Prostate gland (tissue), 2 donors: ENCODE measurements around the gene RTN4RL2. TPM values are rescaled to one million over a fixed set of nuclear protein-coding genes. Genes with fewer than 3 reads are reported as not detected.

Experiments used
- DNase-seq: peaks from one replicate; pipeline ENCODE4 v3.0.0-alpha.2; 2019; ENCODE audit warnings: low spot score
- H3K27ac ChIP-seq, 2 donors: fragments of 200-600 bp; sonication (generic); 2 replicates each; pipeline ENCODE4 v1.5.1; 2017 to 2019
- H3K27me3 ChIP-seq: fragments of 200-600 bp; sonication (generic); replicated peaks from 2 replicates; pipeline ENCODE4 v1.5.1; 2019; ENCODE audit not compliant: insufficient read depth
- H3K36me3 ChIP-seq, 2 donors: fragments of 200-600 bp; sonication (generic); 1 replicate in 1 of 2; 2 replicates in 1 of 2; pipeline versions ENCODE4 v1.5.1 to v1.8.1; 2017 to 2019
- H3K4me1 ChIP-seq: fragments of 200-600 bp; sonication (generic); replicated peaks from 2 replicates; pipeline ENCODE4 v1.5.1; 2019
- H3K4me3 ChIP-seq, 2 donors: fragments of 200-600 bp; sonication (generic); 2 replicates each; pipeline ENCODE4 v1.5.1; 2017 to 2019
- H3K9me3 ChIP-seq: fragments of 200-600 bp; sonication (generic); 2 replicates; pipeline ENCODE4 v1.5.1; 2017
- POLR2A ChIP-seq: fragments of 450-650 bp; IDR thresholded peaks from one replicate; pipeline ENCODE4 v1.6.1; 2016; ENCODE audit warnings: antibody characterized with exemption, mild to moderate bottlenecking
- POLR2AphosphoS5 ChIP-seq: sonication (generic); formaldehyde crosslinking; IDR thresholded peaks from one replicate; pipeline ENCODE4 v1.6.1; 2017; ENCODE audit warnings: antibody characterized with exemption
- WGBS: methylation state at CpG from one replicate; pipeline ENCODE4 v1.1.5; 2018; 5-methylcytosine and 5-hydroxymethylcytosine counted together
- intact Hi-C: fragments of 100-400 bp; cut with DNase I; formaldehyde crosslinking; loops from one replicate; pipeline ENCODE4 v1.14.2; 2022
- total RNA-seq, 2 donors: library from RNA; depleted of rRNA; stranded (reverse); fragments of >200 nt; gene quantifications; one replicate each; pipeline ENCODE4 v1.1.0, GENCODE V29; 2016
- TF ChIP-seq, protein P1 (sequence below), 4 experiments: fragments of 200-600 bp in 2 of 4; fragments of 450-650 bp in 2 of 4; sonication (generic) in 2 of 4; IDR thresholded peaks; 1 replicate in 3 of 4; 2 replicates in 1 of 4; pipeline ENCODE4 v1.5.1; 2016 to 2019; ENCODE audit warnings: antibody characterized with exemption in 4 of 4, mild to moderate bottlenecking in 2 of 4, moderate library complexity in 2 of 4

Gene RTN4RL2
- total RNA-seq, 2 donors from 2014 or later = 0.51 to 2.0 TPM

DNA sequence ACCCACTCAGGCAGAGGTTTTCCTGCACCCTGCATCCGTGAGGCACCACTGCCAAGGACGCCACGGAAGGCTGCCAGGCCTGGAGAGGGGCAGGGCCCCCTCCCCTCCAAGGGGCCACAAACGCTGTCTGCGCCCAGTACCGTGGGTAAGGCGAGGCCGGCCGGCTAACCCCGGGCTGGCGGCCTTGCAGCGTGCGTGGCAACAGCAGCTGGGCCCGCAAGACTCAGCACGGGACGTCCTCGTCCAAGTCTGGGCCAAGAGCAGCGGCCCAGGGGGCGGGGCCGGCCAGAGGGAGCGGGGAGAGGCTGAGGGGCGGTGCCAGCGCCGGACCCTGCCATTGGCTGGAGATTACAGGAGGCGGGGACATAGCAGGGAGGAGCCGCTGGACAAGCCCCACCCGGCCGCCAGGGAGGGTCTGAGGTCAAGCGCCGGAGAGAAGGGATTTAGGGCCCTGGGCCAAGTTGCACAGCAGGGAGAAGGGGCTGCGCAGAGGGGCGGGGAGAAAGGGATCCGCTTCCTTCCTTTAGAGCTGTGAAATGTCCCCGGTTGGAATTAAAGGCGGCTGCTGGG lies 39.2 kb downstream of the RTN4RL2 start:
- Histone ChIP-seq H3K9me3 (no peaks in the 10 kb centered on the region), H3K36me3 (no peaks in the 10 kb centered on the region), H3K4me3 (peak overlapping the region; percentile 13 to 24), H3K4me1 (peaks cover 14% of the 10 kb centered on the region), H3K27me3 (no peaks in the 10 kb centered on the region), H3K27ac (peak overlapping the region; percentile 74 to 86)
- DNase-seq = peak; percentile 94
- intact Hi-C loops = loop anchor here (10.0 kb wide), 1 partner anchor 145 kb away; the partner anchor contains the start of gene YPEL4
- 2% methylated on average over 31 of the region's 35 CpGs for WGBS
- TF ChIP-seq, protein P1, sequence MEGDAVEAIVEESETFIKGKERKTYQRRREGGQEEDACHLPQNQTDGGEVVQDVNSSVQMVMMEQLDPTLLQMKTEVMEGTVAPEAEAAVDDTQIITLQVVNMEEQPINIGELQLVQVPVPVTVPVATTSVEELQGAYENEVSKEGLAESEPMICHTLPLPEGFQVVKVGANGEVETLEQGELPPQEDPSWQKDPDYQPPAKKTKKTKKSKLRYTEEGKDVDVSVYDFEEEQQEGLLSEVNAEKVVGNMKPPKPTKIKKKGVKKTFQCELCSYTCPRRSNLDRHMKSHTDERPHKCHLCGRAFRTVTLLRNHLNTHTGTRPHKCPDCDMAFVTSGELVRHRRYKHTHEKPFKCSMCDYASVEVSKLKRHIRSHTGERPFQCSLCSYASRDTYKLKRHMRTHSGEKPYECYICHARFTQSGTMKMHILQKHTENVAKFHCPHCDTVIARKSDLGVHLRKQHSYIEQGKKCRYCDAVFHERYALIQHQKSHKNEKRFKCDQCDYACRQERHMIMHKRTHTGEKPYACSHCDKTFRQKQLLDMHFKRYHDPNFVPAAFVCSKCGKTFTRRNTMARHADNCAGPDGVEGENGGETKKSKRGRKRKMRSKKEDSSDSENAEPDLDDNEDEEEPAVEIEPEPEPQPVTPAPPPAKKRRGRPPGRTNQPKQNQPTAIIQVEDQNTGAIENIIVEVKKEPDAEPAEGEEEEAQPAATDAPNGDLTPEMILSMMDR (IDR thresholded peaks at IDR 0.05) = peak in 1 of 4 experiments; percentile 30
- TF ChIP-seq POLR2AphosphoS5 (peak; percentile 90), POLR2A (peak; percentile 38)

DNA sequence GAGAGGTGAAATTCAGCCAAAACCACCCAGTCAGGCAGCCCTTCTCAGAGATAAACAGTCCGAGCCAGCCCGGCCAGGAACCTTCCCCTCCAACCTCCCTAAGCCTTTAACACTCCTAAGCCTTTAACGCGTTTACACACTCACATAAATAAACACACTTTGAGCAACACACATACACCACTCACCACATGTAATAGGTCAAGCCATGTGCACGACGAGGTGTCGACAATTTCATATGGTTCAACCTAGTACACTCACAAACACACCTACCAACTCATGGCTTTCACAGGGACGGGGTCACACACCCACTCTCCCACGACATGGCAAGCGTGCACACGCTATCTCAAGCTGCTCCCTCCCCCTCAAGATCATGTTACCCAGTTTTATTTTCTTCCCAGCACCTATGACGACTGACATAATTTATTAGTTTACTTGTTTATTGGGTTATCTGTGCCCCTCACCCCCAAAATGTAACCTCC lies 39.7 kb downstream of the RTN4RL2 start:
- no peaks in the 10 kb centered on the region for H3K27me3 ChIP-seq

DNA sequence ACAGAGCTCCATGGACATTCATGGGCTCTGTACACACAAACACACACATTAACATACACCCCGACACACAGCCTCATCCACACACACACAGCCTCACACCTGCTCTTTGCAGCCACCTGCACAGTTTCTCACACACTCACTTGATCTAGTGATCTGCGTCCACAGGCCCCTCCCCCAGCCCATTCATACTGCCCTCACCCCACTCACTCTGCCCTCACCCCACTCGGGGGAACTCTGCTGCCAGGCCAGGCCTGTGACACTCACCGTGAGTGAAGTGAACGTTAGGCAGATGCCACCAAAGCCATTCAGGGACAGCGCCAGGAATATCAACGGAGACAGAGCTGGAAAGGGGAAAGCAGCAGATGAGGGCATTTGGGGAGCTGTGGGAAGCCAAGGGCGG lies 40.2 kb downstream of the RTN4RL2 start:
- Histone ChIP-seq H3K4me3 (no peak overlapping the region), H3K36me3 (no peaks in the 10 kb centered on the region), H3K27me3 (no peaks in the 10 kb centered on the region), H3K27ac (peak overlapping the region; percentile 74 to 86), H3K4me1 (peaks cover 14% of the 10 kb centered on the region), H3K9me3 (no peaks in the 10 kb centered on the region)
- TF ChIP-seq POLR2AphosphoS5 (no peak), POLR2A (no peak)
- TF ChIP-seq, protein P1 (IDR thresholded peaks at IDR 0.05) = no peak
- WGBS = 83% methylated on average over 8 of the region's 8 CpGs
- no peak for DNase-seq
- intact Hi-C loops = no loop called here

More for the DNA sequence above, 39.7 kb downstream of the RTN4RL2 start:
- TF ChIP-seq, protein P1 (IDR thresholded peaks at IDR 0.05) = no peak
- TF ChIP-seq POLR2A (no peak), POLR2AphosphoS5 (no peak)
- peak overlapping the region; percentile 13 to 24 for H3K4me3 ChIP-seq
- no peaks in the 10 kb centered on the region for H3K36me3 ChIP-seq
- H3K9me3 ChIP-seq = no peaks in the 10 kb centered on the region
- intact Hi-C loops = loop anchor here (10.0 kb wide), 1 partner anchor 145 kb away; the partner anchor contains the start of gene YPEL4
- WGBS = 32% methylated on average over 12 of the region's 12 CpGs
- DNase-seq = no peak
- peak overlapping the region; percentile 74 to 86 for H3K27ac ChIP-seq
- H3K4me1 ChIP-seq = peaks cover 14% of the 10 kb centered on the region

DNA sequence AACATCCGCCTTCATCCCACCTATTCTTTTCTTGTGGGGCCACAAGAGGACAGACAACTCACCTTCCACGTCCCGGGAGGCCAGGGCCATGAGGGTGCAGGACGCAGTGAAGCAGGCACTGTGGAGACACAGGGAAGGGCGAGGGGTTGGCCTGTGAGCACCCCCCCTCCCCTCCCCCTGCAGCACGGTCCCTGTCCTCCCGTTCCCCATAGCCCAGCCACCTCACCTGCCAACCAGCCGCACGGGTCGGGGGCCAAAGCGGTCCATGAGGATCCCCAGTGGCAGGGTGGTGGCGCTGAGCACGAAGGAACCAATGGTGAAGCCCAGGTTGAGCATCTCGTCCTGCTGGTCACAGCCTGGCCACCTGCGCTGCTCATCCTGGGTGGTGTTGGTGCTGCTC lies 40.6 kb downstream of the RTN4RL2 start:
- no peak for DNase-seq
- Histone ChIP-seq H3K4me3 (no peak overlapping the region), H3K36me3 (no peaks in the 10 kb centered on the region), H3K27me3 (no peaks in the 10 kb centered on the region), H3K9me3 (no peaks in the 10 kb centered on the region), H3K4me1 (peaks cover 14% of the 10 kb centered on the region), H3K27ac (no peak overlapping the region)
- WGBS = 87% methylated on average over 14 of the region's 15 CpGs
- TF ChIP-seq POLR2A (no peak), POLR2AphosphoS5 (no peak)
- TF ChIP-seq, protein P1 (IDR thresholded peaks at IDR 0.05) = no peak
- intact Hi-C loops = no loop called here

DNA sequence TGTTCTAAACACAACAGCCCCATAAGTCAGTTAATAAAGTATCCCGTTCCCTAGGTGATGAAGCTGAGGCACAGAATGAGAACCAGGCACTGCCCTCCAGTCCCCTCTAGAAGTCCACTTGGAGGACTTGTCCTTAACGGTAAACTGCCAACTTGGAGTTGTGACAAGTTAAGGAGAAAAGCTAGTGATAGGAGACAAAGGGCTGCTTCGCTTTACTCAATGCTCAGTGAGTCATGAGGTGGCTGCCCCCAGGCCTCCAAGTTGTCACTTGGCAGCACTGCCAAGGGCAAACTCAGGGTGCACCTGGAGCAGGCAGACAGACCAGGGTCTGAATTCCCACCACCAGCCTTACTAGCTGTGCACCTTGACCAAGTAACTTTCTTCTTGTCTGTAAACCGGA lies 41.6 kb downstream of the RTN4RL2 start:
- intact Hi-C loops = no loop called here
- Histone ChIP-seq H3K27ac (peak overlapping the region in 1 of 2 donors; percentile 2), H3K27me3 (no peaks in the 10 kb centered on the region), H3K9me3 (no peaks in the 10 kb centered on the region), H3K4me3 (no peak overlapping the region), H3K36me3 (no peaks in the 10 kb centered on the region), H3K4me1 (peaks cover 14% of the 10 kb centered on the region)
- DNase-seq = no peak
- TF ChIP-seq POLR2A (no peak), POLR2AphosphoS5 (no peak)
- TF ChIP-seq, protein P1 (IDR thresholded peaks at IDR 0.05) = no peak
- 54% methylated on average over 4 of the region's 4 CpGs for WGBS
